ENCODE results near the gene PHF21A.

DNA sequence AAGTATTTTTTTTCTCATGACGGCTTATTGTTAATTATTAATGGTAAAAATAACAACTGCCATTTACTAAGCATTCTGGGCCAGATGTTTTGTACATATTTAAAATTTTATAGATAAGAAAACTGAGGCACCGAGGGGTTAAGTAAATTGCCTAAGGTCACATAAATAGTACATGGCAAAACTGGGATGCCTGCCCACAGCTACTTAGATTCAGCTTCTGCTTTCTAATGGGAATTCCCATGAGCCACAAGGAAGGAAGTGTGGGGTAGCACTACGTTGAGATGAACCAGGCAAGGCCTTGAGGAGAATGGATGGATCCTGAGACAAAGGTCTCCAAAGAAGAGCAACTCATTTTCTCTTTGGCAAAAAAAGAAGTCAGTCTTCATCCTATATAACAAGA is 11.9 kb upstream of the PHF21A start:
- TF ChIP-seq, protein P1, sequence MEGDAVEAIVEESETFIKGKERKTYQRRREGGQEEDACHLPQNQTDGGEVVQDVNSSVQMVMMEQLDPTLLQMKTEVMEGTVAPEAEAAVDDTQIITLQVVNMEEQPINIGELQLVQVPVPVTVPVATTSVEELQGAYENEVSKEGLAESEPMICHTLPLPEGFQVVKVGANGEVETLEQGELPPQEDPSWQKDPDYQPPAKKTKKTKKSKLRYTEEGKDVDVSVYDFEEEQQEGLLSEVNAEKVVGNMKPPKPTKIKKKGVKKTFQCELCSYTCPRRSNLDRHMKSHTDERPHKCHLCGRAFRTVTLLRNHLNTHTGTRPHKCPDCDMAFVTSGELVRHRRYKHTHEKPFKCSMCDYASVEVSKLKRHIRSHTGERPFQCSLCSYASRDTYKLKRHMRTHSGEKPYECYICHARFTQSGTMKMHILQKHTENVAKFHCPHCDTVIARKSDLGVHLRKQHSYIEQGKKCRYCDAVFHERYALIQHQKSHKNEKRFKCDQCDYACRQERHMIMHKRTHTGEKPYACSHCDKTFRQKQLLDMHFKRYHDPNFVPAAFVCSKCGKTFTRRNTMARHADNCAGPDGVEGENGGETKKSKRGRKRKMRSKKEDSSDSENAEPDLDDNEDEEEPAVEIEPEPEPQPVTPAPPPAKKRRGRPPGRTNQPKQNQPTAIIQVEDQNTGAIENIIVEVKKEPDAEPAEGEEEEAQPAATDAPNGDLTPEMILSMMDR (IDR thresholded peaks at IDR 0.05) = no peak
- no peak for TF ChIP-seq EP300 (IDR thresholded peaks at IDR 0.05)
